Measurements from ENCODE around the gene ELFN1. TPM values are rescaled to one million over a fixed set of nuclear protein-coding genes. Genes with fewer than 3 reads are reported as not detected.

Gene ELFN1
- total RNA-seq, 1 donor from 2014 or later = 19.7 TPM

GRCh38 chr7:1651891-1652290 is 18.2 kb upstream of the ELFN1 start:
- no peaks in the 10 kb centered on the region for H3K36me3 Mint-ChIP-seq (ENCODE audit: low read depth, unreplicated experiment)
- Histone ChIP-seq H3K79me2 (ENCODE audit: insufficient read depth, low read length) (no peaks in the 10 kb centered on the region), H2AFZ (ENCODE audit: low read depth, low read length) (no peak overlapping the region), H3K27me3 (ENCODE audit: insufficient read depth, low read length) (peaks cover 12% of the 10 kb centered on the region), H3K4me1 (ENCODE audit: insufficient read depth, low read length) (peaks cover 9% of the 10 kb centered on the region), H4K20me1 (ENCODE audit: insufficient read depth, low read length) (no peaks in the 10 kb centered on the region), H3K27ac (ENCODE audit: low read depth, low read length) (no peak overlapping the region), H3K4me3 (ENCODE audit: insufficient read depth, low read depth, low read length) (no peak overlapping the region), H3K4me2 (ENCODE audit: low read length) (no peak overlapping the region), H3K9me3 (ENCODE audit: insufficient read depth, low read depth, low read length) (no peaks in the 10 kb centered on the region), H3K9ac (ENCODE audit: low read length) (no peak overlapping the region), H3K36me3 (ENCODE audit: insufficient read depth, low read length) (no peaks in the 10 kb centered on the region)
- no peak for FAIRE-seq
- H3K27me3 Mint-ChIP-seq (ENCODE audit: low read depth, unreplicated experiment) = peaks cover 47% of the 10 kb centered on the region
- H3K4me1 Mint-ChIP-seq (ENCODE audit: low read depth, unreplicated experiment) = no peaks in the 10 kb centered on the region
- DNase-seq (ENCODE audit: low read depth) = no peak
- TF ChIP-seq CTCF (IDR thresholded peaks at IDR 0.05; ENCODE audit: insufficient read depth, low read depth, low read length) (no peak), EZH2 (IDR thresholded peaks at IDR 0.05; ENCODE audit: insufficient read depth, low read length) (no peak)
- H3K4me3 Mint-ChIP-seq (ENCODE audit: unreplicated experiment) = no peak overlapping the region
- H3K27ac Mint-ChIP-seq (ENCODE audit: unreplicated experiment) = no peak overlapping the region
- H3K9me3 Mint-ChIP-seq (ENCODE audit: unreplicated experiment) = peaks cover 3% of the 10 kb centered on the region

- Mint-ChIP-seq H3K27ac (ENCODE audit: unreplicated experiment) (no peak overlapping the region), H3K36me3 (ENCODE audit: low read depth, unreplicated experiment) (no peaks in the 10 kb centered on the region), H3K9me3 (ENCODE audit: unreplicated experiment) (peaks cover 3% of the 10 kb centered on the region), H3K4me1 (ENCODE audit: low read depth, unreplicated experiment) (no peaks in the 10 kb centered on the region), H3K27me3 (ENCODE audit: low read depth, unreplicated experiment) (peaks cover 50% of the 10 kb centered on the region), H3K4me3 (ENCODE audit: unreplicated experiment) (no peak overlapping the region)
- peaks cover 7% of the 10 kb centered on the region for H3K27me3 ChIP-seq (ENCODE audit: insufficient read depth, low read length)
- DNase-seq (ENCODE audit: low read depth) (no peak), FAIRE-seq (no peak)
- H3K4me1 ChIP-seq (ENCODE audit: insufficient read depth, low read length) = peaks cover 4% of the 10 kb centered on the region
- H3K4me3 ChIP-seq (ENCODE audit: insufficient read depth, low read depth, low read length) = no peak overlapping the region
- H3K36me3 ChIP-seq (ENCODE audit: insufficient read depth, low read length) = no peaks in the 10 kb centered on the region
- H3K27ac ChIP-seq (ENCODE audit: low read depth, low read length) = no peak overlapping the region
- H2AFZ ChIP-seq (ENCODE audit: low read depth, low read length) = no peak overlapping the region
- no peak overlapping the region for H3K9ac ChIP-seq (ENCODE audit: low read length)
- H3K4me2 ChIP-seq (ENCODE audit: low read length) = no peak overlapping the region
- no peaks in the 10 kb centered on the region for H3K79me2 ChIP-seq (ENCODE audit: insufficient read depth, low read length)
- H3K9me3 ChIP-seq (ENCODE audit: insufficient read depth, low read depth, low read length) = no peaks in the 10 kb centered on the region
- TF ChIP-seq EZH2 (IDR thresholded peaks at IDR 0.05; ENCODE audit: insufficient read depth, low read length) = no peak
- no peak for TF ChIP-seq CTCF (IDR thresholded peaks at IDR 0.05; ENCODE audit: insufficient read depth, low read depth, low read length)
- H4K20me1 ChIP-seq (ENCODE audit: insufficient read depth, low read length) = no peaks in the 10 kb centered on the region
These were observed 16.6 kb upstream of the ELFN1 start for GRCh38 chr7:1653500-1653899.

GRCh38 chr7:1654111-1654510 is 16.0 kb upstream of the ELFN1 start:
- peaks cover 49% of the 10 kb centered on the region for H3K27me3 Mint-ChIP-seq (ENCODE audit: low read depth, unreplicated experiment)
- H4K20me1 ChIP-seq (ENCODE audit: insufficient read depth, low read length) = no peaks in the 10 kb centered on the region
- H3K27me3 ChIP-seq (ENCODE audit: insufficient read depth, low read length) = peaks cover 6% of the 10 kb centered on the region
- no peak overlapping the region for H2AFZ ChIP-seq (ENCODE audit: low read depth, low read length)
- no peak overlapping the region for H3K27ac ChIP-seq (ENCODE audit: low read depth, low read length)
- H3K27ac Mint-ChIP-seq (ENCODE audit: unreplicated experiment) = no peak overlapping the region
- H3K4me2 ChIP-seq (ENCODE audit: low read length) = no peak overlapping the region
- peaks cover 3% of the 10 kb centered on the region for H3K9me3 Mint-ChIP-seq (ENCODE audit: unreplicated experiment)
- no peaks in the 10 kb centered on the region for H3K4me1 ChIP-seq (ENCODE audit: insufficient read depth, low read length)
- H3K36me3 ChIP-seq (ENCODE audit: insufficient read depth, low read length) = no peaks in the 10 kb centered on the region
- H3K4me3 ChIP-seq (ENCODE audit: insufficient read depth, low read depth, low read length) = no peak overlapping the region
- DNase-seq (ENCODE audit: low read depth) (no peak), FAIRE-seq (no peak)
- H3K36me3 Mint-ChIP-seq (ENCODE audit: low read depth, unreplicated experiment) = no peaks in the 10 kb centered on the region
- H3K9me3 ChIP-seq (ENCODE audit: insufficient read depth, low read depth, low read length) = no peaks in the 10 kb centered on the region
- H3K79me2 ChIP-seq (ENCODE audit: insufficient read depth, low read length) = no peaks in the 10 kb centered on the region
- no peak for TF ChIP-seq CTCF (IDR thresholded peaks at IDR 0.05; ENCODE audit: insufficient read depth, low read depth, low read length)
- TF ChIP-seq EZH2 (IDR thresholded peaks at IDR 0.05; ENCODE audit: insufficient read depth, low read length) = no peak
- no peaks in the 10 kb centered on the region for H3K4me1 Mint-ChIP-seq (ENCODE audit: low read depth, unreplicated experiment)
- H3K9ac ChIP-seq (ENCODE audit: low read length) = no peak overlapping the region
- no peak overlapping the region for H3K4me3 Mint-ChIP-seq (ENCODE audit: unreplicated experiment)

All from astrocyte (in vitro differentiated cells and primary cell).